AG08395 (cell line): ENCODE measurements around the gene OR2B6.
"Not testable (repeated sequence)": the region's sequence is repeated elsewhere in the genome, so short reads cannot be mapped to it uniquely, and the experiment has no call there.

Source experiments
- DNase-seq: peaks from one replicate; pipeline ENCODE4 v3.0.0; 2012; ENCODE audit warnings: mixed read lengths, low spot score

OR2B6 gene

DNA sequence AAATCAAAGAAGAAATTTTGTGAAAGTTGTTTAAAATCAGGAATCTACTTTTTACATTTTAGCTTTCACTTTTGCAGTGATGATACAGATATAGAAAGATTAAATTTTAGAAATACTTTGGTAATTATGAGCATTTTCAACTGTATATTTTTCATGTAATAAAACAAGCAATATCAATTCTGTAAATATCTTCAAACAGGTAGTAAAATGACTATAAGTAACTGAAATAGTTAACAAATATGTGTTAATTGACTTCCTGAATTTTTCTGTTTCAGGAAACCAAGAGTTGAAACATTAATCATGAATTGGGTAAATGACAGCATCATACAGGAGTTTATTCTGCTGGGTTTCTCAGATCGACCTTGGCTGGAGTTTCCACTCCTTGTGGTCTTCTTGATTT lies at the start of gene OR2B6:
OR2B6 (plus strand) TSS at position 301 of the 400 bp plus-strand sequence; CDS start at position 301, 0 bp downstream.
- no peak for DNase-seq

GRCh38 chr6:27908017-27908416 lies 49.0 kb upstream of the OR2B6 start:
- no peak for DNase-seq

DNA sequence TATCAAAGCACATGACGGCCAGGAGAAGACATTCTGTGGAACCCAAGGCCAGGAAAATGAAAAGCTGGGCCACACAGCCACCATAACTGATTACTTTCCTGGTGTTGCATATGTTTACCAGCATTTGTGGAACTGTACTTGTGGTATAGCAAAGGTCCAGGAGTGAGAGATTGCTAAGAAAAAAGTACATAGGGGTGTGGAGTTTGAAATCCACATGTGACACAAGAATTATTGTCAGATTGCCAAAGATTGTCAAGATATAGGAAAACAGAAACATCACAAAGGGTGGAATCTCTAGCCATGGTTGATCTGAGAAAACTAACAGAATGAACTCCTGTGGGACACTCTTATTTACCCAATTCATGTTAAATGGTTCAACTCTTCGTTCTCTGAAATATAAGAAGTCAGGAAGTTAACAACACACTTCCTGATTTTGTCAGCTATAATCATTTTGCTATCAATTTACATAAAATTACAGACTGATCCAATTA lies 45.0 kb upstream of the OR2B6 start, which contains the start of gene OR2B2:
OR2B2 (minus strand) TSS at position 441 of the 491 bp plus-strand sequence; CDS start at position 364, 77 bp downstream.
- no peak for DNase-seq

DNA sequence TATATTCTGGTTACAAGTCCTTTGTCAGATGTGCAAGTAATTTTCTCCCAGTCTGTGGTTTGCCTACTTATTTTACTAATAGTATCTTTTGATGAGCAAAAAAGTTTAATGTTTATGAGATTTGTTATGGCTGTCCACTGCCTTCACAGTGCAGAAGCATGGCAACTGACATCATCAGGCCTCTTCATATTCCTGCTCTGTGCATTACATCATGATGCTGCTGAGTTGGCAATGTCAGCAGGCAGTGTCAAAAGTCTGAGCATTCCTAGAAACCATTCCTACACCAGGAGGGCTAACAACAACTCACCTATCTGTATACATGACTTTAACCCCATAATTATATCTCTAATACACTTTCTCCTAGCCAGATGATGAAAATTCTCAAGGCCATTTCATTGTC lies 34.1 kb upstream of the OR2B6 start:
- no peak for DNase-seq

DNA sequence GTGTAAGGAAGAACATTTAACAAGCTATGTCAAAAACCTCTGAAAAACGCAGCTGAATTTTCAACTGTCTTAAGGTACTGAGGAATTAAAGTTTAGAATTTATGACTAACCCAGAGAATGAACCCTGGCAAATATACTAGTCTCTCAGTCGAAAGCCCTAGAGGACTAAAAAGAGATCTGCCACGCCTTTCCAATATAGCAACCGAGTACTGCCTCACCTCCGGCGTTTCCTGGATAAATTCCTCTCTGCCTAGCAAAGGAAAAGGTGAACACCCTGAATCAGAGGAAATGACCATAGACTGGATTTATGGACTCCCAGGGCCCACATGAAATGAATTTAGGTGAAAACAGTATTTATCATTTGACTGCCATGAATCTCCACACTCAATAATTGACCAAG lies 32.9 kb upstream of the OR2B6 start:
- DNase-seq: no peak

DNA sequence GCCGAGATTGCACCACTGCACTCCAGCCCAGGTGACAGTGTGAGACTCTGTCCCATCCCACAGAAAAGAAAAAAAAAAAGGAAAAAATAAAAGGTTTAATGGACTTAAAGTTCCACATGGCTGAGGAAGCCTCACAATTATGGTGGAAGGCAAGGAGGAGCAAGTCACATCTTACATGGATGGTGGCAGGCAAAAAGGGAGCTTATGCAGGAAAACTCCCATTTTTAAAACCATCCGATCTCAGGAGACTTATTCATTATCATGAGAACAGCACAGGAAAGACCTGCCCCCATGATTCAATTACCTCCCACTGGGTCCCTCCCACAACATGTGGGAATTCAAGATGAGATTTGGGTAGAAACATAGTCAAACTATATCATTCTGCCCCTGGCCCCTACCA lies 29.0 kb upstream of the OR2B6 start:
- DNase-seq: not testable (repeated sequence)

DNA sequence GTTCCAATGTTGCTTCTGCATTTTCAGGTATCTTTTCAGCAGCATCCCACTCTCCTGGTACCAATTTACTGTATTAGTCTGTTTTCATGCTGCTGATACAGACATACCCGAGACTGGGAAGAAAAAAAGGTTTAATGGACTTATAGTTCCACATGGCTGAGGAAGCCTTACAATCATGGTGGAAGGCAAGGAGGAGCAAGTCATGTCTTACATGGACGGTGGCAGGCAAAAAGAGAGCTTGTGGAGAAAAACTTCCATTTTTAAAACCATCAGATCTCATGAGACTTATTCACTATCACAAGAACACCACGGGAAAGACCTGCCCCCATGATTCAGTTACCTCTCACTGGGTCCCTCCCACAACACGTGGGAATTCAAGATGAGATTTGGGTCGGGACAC lies 27.1 kb upstream of the OR2B6 start:
- not testable (repeated sequence) for DNase-seq

DNA sequence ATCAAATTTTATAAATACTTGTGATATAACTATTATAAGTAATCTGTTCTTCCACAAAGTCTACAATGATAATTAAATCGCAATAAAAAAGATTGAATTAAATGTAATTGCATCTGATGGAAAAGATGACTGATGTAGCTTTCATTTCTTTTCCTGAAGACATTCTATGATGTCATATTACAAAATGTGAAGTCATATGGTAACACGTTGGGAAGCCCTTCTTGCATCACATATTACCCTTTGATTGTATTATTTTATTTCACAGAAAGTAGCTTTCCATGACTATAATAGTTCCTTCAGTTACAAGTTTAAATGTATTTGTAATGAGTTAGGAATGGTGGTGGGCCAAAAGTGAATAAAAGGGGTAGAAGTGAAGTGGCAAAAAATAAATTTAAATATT lies 25.8 kb upstream of the OR2B6 start:
- no peak for DNase-seq

- no peak for DNase-seq
These were observed 16.3 kb upstream of the OR2B6 start for GRCh38 chr6:27940766-27941165.

GRCh38 chr6:27943072-27943471 lies 14.0 kb upstream of the OR2B6 start:
- not testable (repeated sequence) for DNase-seq

DNA sequence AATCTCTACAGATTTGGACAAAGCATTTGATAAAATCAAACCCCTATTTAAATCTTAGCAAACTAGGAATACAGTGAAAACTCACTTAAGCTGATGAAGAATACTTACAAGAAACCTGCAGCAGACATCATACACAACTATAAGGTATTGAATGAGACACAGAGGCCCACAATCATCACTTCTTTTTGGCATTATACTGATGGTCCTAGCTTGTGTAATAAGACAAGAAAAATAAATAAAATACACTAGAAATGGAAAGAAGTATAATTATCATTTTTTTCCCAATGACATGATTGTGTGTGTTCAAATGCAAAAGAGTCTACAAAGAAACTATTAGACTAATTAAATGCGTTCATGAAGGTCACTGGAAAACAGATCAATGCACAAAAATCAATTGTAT lies 8.8 kb upstream of the OR2B6 start:
- no peak for DNase-seq

DNA sequence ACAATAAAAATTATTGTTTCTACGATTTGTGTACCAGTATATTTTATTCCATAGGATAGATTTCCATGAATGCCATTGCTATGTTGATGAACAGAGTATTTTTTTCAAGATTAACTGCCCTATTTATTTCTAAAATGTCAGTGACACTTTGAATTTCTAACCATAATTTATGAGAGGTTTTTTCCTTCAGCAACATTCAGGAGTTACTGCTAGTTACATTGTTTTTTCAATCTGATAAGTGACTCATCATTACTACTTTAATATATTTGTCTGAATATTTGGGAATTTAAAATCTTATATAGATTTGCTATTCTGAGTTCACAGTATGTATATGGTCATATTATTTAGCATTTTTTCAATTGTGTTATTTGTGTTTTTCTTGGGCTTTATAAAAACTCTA lies 6.0 kb upstream of the OR2B6 start:
- no peak for DNase-seq

DNA sequence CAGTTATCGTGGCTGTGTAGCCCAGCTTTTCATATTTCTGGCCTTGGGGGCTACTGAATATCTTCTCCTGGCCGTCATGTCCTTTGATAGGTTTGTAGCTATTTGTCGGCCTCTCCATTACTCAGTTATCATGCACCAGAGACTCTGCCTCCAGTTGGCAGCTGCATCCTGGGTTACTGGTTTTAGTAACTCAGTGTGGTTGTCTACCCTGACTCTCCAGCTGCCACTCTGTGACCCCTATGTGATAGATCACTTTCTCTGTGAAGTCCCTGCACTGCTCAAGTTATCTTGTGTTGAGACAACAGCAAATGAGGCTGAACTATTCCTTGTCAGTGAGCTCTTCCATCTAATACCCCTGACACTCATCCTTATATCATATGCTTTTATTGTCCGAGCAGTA lies 475 bp downstream of the OR2B6 start:
- DNase-seq: no peak

DNA sequence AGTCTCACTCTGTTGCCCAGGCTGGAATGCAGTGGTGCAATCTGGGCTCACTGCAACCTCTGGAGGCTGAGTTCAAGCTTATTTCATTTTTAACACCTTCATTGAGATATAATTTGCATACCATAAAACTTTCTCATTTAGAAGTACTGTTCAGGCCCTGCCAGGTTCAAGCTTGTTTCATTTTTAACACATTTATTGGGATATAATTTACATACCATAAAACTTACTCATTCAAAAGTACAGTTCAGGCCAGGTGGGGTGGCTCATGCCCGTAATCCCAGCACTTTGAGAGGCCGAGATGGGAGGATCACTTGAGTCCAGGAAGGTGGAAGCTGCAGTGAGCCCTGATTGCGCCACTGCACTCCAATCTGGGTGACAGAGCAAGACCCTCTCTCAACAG lies 5.5 kb downstream of the OR2B6 start:
- no peak for DNase-seq

- DNase-seq: no peak
These were observed 9.0 kb downstream of the OR2B6 start for GRCh38 chr6:27966044-27966443.

DNA sequence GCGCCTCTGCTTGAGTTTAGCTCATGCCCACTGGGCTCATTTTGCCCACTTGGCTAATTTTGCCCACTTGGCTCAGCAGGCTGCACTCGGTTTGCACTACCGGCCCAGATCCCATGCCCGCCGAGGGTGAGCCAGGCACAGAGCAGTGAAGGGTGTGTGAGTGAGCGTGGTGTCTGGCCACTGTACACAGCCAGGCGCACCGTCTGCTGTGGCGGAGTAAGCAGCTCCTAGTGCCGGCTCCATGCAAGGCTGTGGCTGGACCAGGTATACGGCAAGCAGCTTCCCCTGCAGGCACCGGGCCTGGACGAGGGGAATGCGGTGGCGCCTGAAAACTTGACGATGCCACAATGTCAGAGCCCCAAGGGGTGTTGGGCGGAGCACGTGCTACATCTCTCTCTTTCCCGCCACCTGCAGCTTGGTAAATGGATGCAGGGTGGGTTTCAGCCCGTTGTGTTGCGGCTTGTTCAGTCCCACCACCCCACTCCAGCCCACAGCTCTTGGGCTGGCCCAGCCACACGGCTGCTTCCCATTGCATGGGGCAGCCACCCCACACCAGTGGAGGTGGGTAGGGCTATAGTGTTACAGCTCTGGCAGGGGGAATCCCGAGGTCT lies 9.9 kb downstream of the OR2B6 start:
- DNase-seq: no peak

- no peak for DNase-seq
These were observed 13.4 kb downstream of the OR2B6 start for GRCh38 chr6:27970444-27970843.

GRCh38 chr6:27972750-27973149 lies 15.7 kb downstream of the OR2B6 start:
- no peak for DNase-seq

DNA sequence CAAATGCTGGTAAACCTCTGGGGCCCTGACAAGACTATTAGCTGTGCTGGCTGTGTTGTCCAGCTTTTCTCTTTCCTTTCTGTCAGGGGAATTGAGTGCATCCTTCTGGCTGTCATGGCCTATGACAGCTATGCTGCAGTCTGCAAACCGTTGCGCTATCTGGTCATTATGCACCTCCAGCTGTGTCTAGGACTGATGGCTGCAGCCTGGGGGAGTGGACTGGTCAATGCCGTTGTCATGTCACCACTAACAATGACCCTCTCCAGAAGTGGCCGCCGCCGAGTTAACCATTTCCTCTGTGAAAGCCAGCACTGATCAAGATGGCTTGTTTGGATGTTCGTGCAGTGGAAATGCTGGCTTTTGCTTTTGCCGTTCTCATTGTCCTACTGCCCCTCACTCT lies 20.3 kb downstream of the OR2B6 start:
- no peak for DNase-seq

DNA sequence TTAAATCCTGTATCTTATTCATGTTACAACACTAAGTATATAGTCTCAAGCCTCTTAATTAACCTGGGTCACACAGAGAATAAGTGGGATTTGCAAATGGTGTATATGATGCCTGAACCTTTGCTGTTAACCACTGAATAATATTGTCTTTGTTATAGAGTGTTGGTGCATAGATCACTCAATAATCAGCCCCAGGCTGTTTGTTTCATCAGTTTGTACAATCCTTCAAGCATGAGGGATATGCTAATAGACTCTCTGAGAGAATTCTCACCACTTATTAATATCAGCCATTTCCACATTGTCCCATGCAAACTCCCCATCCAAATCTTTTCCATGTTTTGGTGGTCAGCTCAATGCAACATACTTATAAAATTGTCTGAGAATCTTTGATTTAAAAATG lies 21.7 kb downstream of the OR2B6 start:
- DNase-seq: no peak

DNA sequence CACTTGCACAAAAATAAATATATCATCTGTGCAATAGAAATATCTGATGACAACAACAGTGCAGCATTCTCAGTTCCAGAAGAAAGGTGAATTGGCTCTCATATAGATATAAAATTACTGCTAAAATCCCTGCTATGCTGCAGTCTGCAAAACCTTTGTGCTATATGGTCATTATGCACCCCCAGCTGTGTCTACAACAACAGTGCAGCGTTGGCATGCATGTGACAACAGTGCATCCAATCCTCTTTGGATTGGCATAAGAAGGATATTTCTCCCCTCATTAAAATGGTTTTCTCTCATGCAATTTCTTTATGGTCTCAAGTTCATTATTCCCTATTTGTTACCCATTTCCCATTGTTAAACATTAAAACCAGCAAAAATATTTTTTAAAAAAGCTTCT lies 23.1 kb downstream of the OR2B6 start:
- no peak for DNase-seq

- DNase-seq: no peak
These were observed 30.1 kb downstream of the OR2B6 start for GRCh38 chr6:27986928-27987725.

GRCh38 chr6:27994616-27995015 lies 37.6 kb downstream of the OR2B6 start:
- no peak for DNase-seq
